ENCODE measurements around the gene TSPEAR. TPM values are rescaled to one million over a fixed set of nuclear protein-coding genes. Genes with fewer than 3 reads are reported as not detected.

TSPEAR gene
- total RNA-seq, 1 experiment from 2014 or later = 2.1 TPM

GRCh38 chr21:44682580-44683151 is 28.7 kb downstream of the TSPEAR start:
- no peaks in the 10 kb centered on the region for H3K36me3 Mint-ChIP-seq
- no peak overlapping the region for H3K27ac Mint-ChIP-seq
- DNase-seq (ENCODE audit: low spot score) = no peak
- no peaks in the 10 kb centered on the region for H3K9me3 Mint-ChIP-seq
- H3K27me3 Mint-ChIP-seq (ENCODE audit: low read depth) = peaks cover 6% of the 10 kb centered on the region; the same call in 1 of the 2 replicates
- no peak overlapping the region for H3K4me3 Mint-ChIP-seq
- H3K4me1 Mint-ChIP-seq = peaks cover 16% of the 10 kb centered on the region
- ChIA-PET POLR2A (no interaction called here), CTCF (no interaction called here)
- TF ChIP-seq E2F1 (CRISPR knock-in tag; IDR thresholded peaks at IDR 0.05) (no peak), RORB (CRISPR knock-in tag; IDR thresholded peaks at IDR 0.05) (no peak), ZNF671 (CRISPR knock-in tag; IDR thresholded peaks at IDR 0.05) (no peak), TEAD1 (CRISPR knock-in tag; IDR thresholded peaks at IDR 0.05) (no peak), HMGA2 (CRISPR knock-in tag; IDR thresholded peaks at IDR 0.05) (no peak), ZNF121 (CRISPR knock-in tag; IDR thresholded peaks at IDR 0.05) (0 out of 2 replicates have a peak, but pooled peaks have one; percentile 15), NFATC4 (CRISPR knock-in tag; IDR thresholded peaks at IDR 0.05) (no peak)
- ATAC-seq = no peak

GRCh38 chr21:44681861-44682579 is 29.4 kb downstream of the TSPEAR start, which contains the start of gene KRTAP12-1:
Gene KRTAP12-1 (minus strand): TSS chr21:44682163. CDS start chr21:44682123, 40 bp downstream.
- Mint-ChIP-seq H3K4me3 (no peak within 1 kb of the TSS), H3K36me3 (no peaks in the 10 kb centered on the region), H3K27me3 (ENCODE audit: low read depth) (peaks cover 6% of the 10 kb centered on the region; the same call in 1 of the 2 replicates), H3K9me3 (no peaks in the 10 kb centered on the region), H3K27ac (no peak within 1 kb of the TSS), H3K4me1 (peaks cover 9% of the 10 kb centered on the region)
- ChIA-PET CTCF (no interaction called here), POLR2A (no interaction called here)
- TF ChIP-seq TEAD4 (CRISPR knock-in tag; IDR thresholded peaks at IDR 0.05) (no peak), CREM (CRISPR knock-in tag; IDR thresholded peaks at IDR 0.05) (no peak)
- ATAC-seq (no peak), DNase-seq (ENCODE audit: low spot score) (no peak)

- ChIA-PET CTCF (no interaction called here), POLR2A (no interaction called here)
- TF ChIP-seq FOXP4 (CRISPR knock-in tag; IDR thresholded peaks at IDR 0.05) = no peak
- TF ChIP-seq RORB (CRISPR knock-in tag; IDR thresholded peaks at IDR 0.05) = no peak
- no peak for TF ChIP-seq NR2C2 (CRISPR knock-in tag; IDR thresholded peaks at IDR 0.05)
- no peak for TF ChIP-seq FOXJ3 (CRISPR knock-in tag; IDR thresholded peaks at IDR 0.05; ENCODE audit: borderline replicate concordance)
- TF ChIP-seq CDX4 (CRISPR knock-in tag; IDR thresholded peaks at IDR 0.05; ENCODE audit: borderline replicate concordance) = no peak
- TF ChIP-seq STAT6 (CRISPR knock-in tag; conservative IDR thresholded peaks at IDR 0.05; ENCODE audit: low read depth) = no peak
- TF ChIP-seq ZMAT4 (CRISPR knock-in tag; IDR thresholded peaks at IDR 0.05) = no peak
- no peak for TF ChIP-seq ATF1 (CRISPR knock-in tag; IDR thresholded peaks at IDR 0.05)
- TF ChIP-seq CBFB (CRISPR knock-in tag; IDR thresholded peaks at IDR 0.05; ENCODE audit: low read depth) = no peak
- no peak for TF ChIP-seq FOXP1 (CRISPR knock-in tag; IDR thresholded peaks at IDR 0.05; ENCODE audit: borderline replicate concordance)
- no peak for TF ChIP-seq HMGXB4 (CRISPR knock-in tag; IDR thresholded peaks at IDR 0.05)
- TF ChIP-seq FOXK1 (CRISPR knock-in tag; IDR thresholded peaks at IDR 0.05) = no peak
- TF ChIP-seq OVOL2 (CRISPR knock-in tag; IDR thresholded peaks at IDR 0.05; ENCODE audit: borderline replicate concordance) = no peak
- TF ChIP-seq ZNF219 (CRISPR knock-in tag; IDR thresholded peaks at IDR 0.05; ENCODE audit: borderline replicate concordance) = no peak
- ATAC-seq (no peak), DNase-seq (ENCODE audit: low spot score) (no peak)
- Mint-ChIP-seq H3K27me3 (ENCODE audit: low read depth) (peaks cover 5% of the 10 kb centered on the region; the same call in 1 of the 2 replicates), H3K36me3 (no peaks in the 10 kb centered on the region), H3K9me3 (no peaks in the 10 kb centered on the region), H3K4me1 (peaks cover 3% of the 10 kb centered on the region), H3K27ac (no peak overlapping the region), H3K4me3 (no peak overlapping the region)
Measured at GRCh38 chr21:44681152-44681551, 30.2 kb downstream of the TSPEAR start.
